Measurements from ENCODE around the gene SNRPA. TPM values are rescaled to one million over a fixed set of nuclear protein-coding genes. Genes with fewer than 3 reads are reported as not detected.

SNRPA gene
- total RNA-seq, 2 donors from 2014 or later: 40.4 to 107 TPM

DNA sequence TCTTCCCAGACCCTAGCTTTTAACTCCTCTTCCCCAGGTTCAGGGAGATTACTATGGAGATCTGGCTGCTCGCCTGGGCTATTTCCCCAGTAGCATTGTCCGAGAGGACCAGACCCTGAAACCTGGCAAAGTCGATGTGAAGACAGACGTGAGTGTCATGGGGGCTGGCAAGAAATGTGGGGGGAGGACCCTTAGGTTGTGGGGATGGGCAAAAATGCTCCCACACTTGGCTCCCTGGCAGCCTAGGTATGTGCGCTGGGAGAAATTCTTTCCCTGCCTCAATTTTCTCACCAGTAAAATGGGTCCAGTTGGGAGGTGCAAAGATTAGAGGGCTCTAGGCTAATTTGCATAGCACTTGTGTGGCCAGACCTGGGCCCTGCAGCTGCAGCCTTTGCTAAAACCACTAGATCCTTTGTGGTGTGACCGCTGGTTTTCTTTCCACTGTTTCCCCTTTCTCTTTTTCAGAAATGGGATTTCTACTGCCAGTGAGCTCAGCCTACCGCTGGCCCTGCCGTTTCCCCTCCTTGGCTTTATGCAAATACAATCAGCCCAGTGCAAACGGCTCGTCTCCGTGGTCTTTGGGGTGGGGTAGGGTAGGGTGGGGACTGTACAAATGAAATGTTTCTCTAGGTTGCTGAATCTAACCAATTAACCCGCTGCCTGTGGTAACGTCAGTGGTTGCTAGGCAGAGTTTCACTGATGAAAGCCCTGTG, 26.1 kb downstream of the SNRPA start:
- H3K36me3 ChIP-seq: no peaks in the 10 kb centered on the region
- ATAC-seq (ENCODE audit: insufficient number of reproducible peaks, low FRiP score, low read depth) (peak; percentile 89), DNase-seq (ENCODE audit: low spot score) (peak; percentile 87)
- H3K27me3 ChIP-seq (replicated peaks; ENCODE audit: insufficient read depth): no peaks in the 10 kb centered on the region
- peak overlapping the region; percentile 87 to 99 for H3K27ac ChIP-seq
- TF ChIP-seq, protein P1, sequence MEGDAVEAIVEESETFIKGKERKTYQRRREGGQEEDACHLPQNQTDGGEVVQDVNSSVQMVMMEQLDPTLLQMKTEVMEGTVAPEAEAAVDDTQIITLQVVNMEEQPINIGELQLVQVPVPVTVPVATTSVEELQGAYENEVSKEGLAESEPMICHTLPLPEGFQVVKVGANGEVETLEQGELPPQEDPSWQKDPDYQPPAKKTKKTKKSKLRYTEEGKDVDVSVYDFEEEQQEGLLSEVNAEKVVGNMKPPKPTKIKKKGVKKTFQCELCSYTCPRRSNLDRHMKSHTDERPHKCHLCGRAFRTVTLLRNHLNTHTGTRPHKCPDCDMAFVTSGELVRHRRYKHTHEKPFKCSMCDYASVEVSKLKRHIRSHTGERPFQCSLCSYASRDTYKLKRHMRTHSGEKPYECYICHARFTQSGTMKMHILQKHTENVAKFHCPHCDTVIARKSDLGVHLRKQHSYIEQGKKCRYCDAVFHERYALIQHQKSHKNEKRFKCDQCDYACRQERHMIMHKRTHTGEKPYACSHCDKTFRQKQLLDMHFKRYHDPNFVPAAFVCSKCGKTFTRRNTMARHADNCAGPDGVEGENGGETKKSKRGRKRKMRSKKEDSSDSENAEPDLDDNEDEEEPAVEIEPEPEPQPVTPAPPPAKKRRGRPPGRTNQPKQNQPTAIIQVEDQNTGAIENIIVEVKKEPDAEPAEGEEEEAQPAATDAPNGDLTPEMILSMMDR (IDR thresholded peaks at IDR 0.05): no peak
- peaks cover 13 to 23% of the 10 kb centered on the region in 2 donors for H3K4me1 ChIP-seq (ENCODE audit: control insufficient read depth in 1 of 2, low read depth in 2 of 2)
- no peaks in the 10 kb centered on the region for H3K9me3 ChIP-seq
- peak overlapping the region; percentile 70 for H3K4me3 ChIP-seq

DNA sequence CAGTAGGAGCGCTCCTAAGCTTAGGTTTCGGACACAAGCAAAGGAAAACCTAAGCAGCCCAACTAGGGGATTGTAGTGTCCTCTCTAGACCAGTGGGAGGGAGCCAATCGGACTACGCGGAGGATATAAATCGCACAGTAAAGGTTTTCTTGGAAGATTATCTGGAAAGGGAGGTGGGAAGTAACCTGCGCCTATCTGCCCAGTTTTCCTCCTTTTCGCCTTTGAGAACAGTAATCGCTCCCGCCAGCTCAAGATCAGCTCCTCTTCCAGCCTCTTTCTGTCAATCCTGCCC, 26.6 kb downstream of the SNRPA start:
- TF ChIP-seq, protein P1 (IDR thresholded peaks at IDR 0.05): no peak
- Histone ChIP-seq H3K27me3 (replicated peaks; ENCODE audit: insufficient read depth) (no peaks in the 10 kb centered on the region), H3K36me3 (no peaks in the 10 kb centered on the region), H3K4me1 (ENCODE audit: control insufficient read depth in 1 of 2, low read depth in 2 of 2) (peaks cover 13 to 23% of the 10 kb centered on the region in 2 donors), H3K9me3 (no peaks in the 10 kb centered on the region), H3K4me3 (peak overlapping the region; percentile 70), H3K27ac (peak overlapping the region; percentile 87 to 99)
- ATAC-seq (ENCODE audit: insufficient number of reproducible peaks, low FRiP score, low read depth): no peak
- DNase-seq (ENCODE audit: low spot score): no peak

DNA sequence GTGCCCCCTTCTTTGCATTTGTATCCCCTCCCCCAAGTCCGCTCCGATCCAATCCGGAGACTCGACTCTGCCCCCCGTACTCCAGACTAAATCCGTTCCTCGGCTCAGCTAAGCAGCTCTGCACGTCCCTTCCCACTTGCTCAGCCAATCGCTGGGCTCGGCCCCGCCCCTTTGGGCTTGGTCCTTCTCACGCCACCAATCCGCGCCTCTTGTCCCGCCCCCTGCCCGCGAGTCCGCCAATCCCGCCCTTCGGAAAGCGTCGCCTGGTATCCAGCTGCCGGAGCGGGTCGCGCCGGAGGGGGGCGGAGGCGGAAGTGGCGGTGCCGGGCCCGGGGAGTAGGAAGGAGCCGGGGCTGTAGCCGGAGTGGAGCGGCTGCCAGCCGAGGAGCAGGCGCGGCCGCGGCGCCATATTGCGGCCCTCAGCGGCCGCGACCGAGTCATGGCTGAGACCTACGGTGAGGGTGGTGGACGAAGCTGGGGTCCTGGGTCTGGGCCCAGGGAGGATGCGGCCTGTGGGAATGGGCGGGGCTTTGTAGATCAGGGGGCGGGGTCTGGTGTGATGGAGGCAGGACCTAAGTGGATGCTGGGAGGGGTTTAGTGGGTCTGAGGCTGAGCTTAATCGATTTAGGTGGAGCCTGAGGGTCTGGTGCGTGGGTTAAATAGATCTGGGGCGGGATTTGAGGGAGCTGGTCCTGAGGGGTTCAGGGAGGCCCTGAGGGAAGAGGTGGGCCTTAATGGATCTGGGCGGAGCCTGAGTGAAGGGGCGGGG, 27.1 kb downstream of the SNRPA start, which contains the start of gene RAB4B:
Gene RAB4B, plus strand, starts transcription at position 311 of the 769 bp plus-strand sequence. Its CDS starts 129 bp downstream, at position 440.
- no peaks in the 10 kb centered on the region for H3K27me3 ChIP-seq (replicated peaks; ENCODE audit: insufficient read depth)
- DNase-seq (ENCODE audit: low spot score) (peak; percentile 99), ATAC-seq (ENCODE audit: insufficient number of reproducible peaks, low FRiP score, low read depth) (peak; percentile 93)
- peak within 1 kb of the TSS; percentile 70 for H3K4me3 ChIP-seq
- no peaks in the 10 kb centered on the region for H3K36me3 ChIP-seq
- TF ChIP-seq, protein P1 (IDR thresholded peaks at IDR 0.05): no peak
- H3K27ac ChIP-seq: peak within 1 kb of the TSS; percentile 87 to 99
- peaks cover 13 to 23% of the 10 kb centered on the region in 2 donors for H3K4me1 ChIP-seq (ENCODE audit: control insufficient read depth in 1 of 2, low read depth in 2 of 2)
- no peaks in the 10 kb centered on the region for H3K9me3 ChIP-seq

DNA sequence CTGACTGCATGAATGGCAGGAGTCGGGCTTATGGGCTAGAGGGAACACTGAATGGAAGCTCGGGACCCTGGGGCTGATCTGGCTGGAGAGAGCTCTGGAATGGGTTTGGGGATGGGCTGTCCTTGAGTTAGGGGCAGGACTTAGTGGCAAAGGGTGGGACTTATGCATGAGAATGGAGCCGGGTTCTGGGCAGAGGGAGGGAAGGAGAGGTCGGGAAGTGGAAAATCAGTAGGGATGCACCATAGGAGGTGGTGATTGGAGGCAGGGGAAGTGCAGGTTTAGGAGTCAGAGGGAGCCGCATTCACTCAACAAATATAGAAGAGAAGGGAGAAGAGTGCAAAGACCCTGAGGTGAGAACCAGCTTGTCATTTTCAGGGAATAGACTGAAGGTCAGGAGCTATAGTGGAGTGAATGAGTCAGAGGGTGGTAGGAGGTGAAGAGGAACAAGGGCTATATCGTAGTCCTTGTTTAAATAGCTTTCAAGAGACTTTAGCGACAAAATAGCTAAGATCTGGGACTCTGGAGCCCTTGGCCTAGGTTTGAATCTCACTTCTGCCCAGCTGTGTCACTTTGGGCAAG, 27.8 kb downstream of the SNRPA start:
- H3K27ac ChIP-seq: peak overlapping the region; percentile 87 to 99

More for the DNA sequence above, 27.8 kb downstream of the SNRPA start:
- DNase-seq (ENCODE audit: low spot score): no peak
- Histone ChIP-seq H3K4me3 (peak overlapping the region; percentile 70), H3K4me1 (ENCODE audit: control insufficient read depth in 1 of 2, low read depth in 2 of 2) (peaks cover 13 to 23% of the 10 kb centered on the region in 2 donors), H3K9me3 (no peaks in the 10 kb centered on the region), H3K36me3 (no peaks in the 10 kb centered on the region), H3K27me3 (replicated peaks; ENCODE audit: insufficient read depth) (no peaks in the 10 kb centered on the region)
- TF ChIP-seq, protein P1 (IDR thresholded peaks at IDR 0.05): no peak
- ATAC-seq (ENCODE audit: insufficient number of reproducible peaks, low FRiP score, low read depth): no peak

Measured in thoracic aorta (tissue), 2 donors.